Fibroblast of mammary gland (primary cell): ENCODE measurements around the gene LRRC1.

Experiments
- DNase-seq: peaks from one replicate; pipeline ENCODE4 v3.0.0-alpha.2; 2010; ENCODE audit warnings: low read depth
- H3K4me3 ChIP-seq: 2 replicates; pipeline ENCODE4 v1.5.1; 2011; ENCODE audit warnings: low read depth, mild to moderate bottlenecking, low read length, moderate library complexity; ENCODE audit not compliant: control insufficient read depth
- CTCF ChIP-seq: conservative IDR thresholded peaks from 2 replicates; pipeline ENCODE4 v1.5.1; 2011; ENCODE audit warnings: low read depth, low read length, inconsistent platforms; ENCODE audit not compliant: control insufficient read depth, insufficient read depth

Gene LRRC1

DNA sequence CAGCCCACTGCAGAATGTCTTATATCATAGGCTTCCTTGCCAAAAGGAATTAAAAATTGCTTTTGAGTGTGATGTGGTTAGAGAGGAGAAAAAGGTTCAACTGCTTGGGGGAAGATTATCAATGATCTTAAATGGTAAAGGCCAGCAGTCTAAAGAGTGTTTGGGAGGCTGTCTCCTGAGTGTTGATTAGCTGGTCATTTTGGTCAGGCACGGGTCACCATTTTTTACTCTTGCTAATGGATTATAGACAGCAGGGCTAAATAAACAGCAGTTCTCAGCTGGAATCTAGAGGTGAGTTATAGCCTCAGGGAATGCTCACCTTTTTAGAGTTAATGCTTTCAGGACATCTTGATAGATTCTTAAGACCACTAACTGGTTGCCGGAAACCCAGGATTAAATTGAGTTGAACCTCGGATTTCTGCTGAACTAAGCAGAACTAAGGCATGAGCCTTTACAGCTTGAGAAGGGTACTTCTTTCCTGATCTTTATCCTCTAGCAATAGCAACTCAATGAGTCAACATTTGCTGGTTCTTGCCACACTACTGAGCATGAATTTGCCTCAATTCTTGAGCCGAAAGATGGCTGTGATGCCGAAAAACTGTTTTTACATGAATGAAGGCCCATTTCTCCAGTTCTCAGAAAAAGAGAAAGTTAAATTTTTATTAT, 120.4 kb downstream of the LRRC1 start:
- no peak for TF ChIP-seq CTCF
- DNase-seq = no peak
- no peak overlapping the region for H3K4me3 ChIP-seq

DNA sequence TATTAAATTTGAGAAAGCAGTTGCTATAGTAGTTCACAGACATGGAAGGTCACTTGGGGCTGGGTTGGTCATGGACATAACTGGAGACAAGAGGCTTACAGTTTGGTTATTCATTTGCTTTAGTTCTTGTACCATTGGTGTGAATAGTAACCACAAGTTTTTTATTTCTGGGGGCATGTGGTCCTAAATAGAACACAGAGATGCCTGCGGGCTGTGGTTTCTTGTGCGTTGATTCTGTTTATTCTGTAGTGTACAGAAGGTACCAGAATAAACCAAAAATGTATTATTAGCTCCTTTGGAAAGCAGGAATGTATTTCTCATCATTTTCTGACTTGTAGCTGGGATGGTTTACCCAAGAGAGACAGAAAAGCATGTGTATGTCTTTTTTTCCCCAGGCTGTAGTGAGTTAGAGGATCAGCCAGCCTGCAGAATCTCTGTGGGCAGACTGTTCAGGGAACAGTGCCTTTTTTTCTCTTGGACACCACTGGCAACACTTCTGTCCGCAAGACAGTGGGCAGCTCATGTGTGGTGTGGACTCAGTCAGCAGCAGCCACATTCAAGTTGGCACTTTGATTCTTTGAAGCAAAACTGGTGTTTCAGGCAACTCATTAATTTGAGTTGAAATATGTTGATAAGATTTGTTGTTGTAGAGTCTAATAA, 122.1 kb downstream of the LRRC1 start:
- no peak for TF ChIP-seq CTCF
- no peak overlapping the region for H3K4me3 ChIP-seq
- no peak for DNase-seq

DNA sequence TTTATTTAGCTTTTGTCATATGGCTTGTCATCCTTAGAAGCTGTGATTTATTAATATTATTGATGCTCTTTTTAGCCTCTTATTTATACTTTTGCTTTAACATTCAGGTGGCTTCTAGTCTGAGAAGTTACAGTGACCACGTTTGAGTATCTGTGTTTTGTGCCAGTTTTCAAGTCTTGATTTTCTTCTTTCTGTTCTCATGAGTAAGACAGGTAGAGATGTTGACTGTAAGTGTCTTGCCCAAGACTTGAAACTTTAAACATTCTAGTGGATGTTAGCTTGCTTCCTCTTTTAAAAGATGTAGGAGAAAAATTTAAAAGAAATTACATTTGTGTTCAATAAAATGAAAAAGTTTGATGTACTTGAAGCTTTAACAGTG, 122.6 kb downstream of the LRRC1 start:
- no peak for TF ChIP-seq CTCF
- no peak for DNase-seq
- H3K4me3 ChIP-seq = no peak overlapping the region

GRCh38 chr6:53918854-53919510, 124.2 kb downstream of the LRRC1 start:
- no peak overlapping the region for H3K4me3 ChIP-seq
- DNase-seq = no peak
- TF ChIP-seq CTCF = no peak

DNA sequence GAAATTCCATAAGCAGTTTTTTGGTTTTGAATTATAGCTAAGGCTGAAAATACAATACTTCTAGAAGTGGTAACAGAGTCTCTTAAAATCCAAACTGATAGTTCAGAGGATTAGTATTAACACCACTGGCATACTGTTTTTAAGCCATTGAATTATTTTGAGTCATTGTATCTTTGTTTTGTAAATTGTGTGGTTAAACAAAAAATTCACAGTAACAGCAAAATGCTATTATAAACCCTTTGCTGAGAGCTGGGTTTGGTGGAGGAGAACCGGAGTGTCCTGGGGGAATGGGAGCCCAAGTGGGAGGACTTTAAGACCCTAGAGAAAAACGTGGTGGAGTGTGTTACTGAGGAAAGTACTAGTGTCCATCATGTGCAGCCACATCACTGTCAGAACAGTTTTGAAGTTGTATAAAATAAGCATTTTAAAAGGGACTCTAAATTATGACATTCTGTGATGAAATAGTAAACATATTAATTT, 125.1 kb downstream of the LRRC1 start:
- TF ChIP-seq CTCF = no peak
- DNase-seq = no peak

GRCh38 chr6:53920881-53921280, 126.1 kb downstream of the LRRC1 start:
- no peak for DNase-seq
- no peak for TF ChIP-seq CTCF
- no peak overlapping the region for H3K4me3 ChIP-seq

More for the DNA sequence above, 125.1 kb downstream of the LRRC1 start:
- no peak overlapping the region for H3K4me3 ChIP-seq
